K562 (cell line): ENCODE results near the gene UBE2L6. TPM values are rescaled to one million over a fixed set of nuclear protein-coding genes. Genes with fewer than 3 reads are reported as not detected.

Experiments used
- ATAC-seq: fragments of 200-7000 bp; cut with Tn5 transposase; 3 replicates; pipeline ENCODE4 v1.9.1; 2020; ENCODE audit warnings: moderate library complexity
- BruUV-seq: library from RNA; stranded (reverse); fragments of 400-500 nt; replicated peaks from 2 replicates; lab custom pipeline; 2021; lab: Mats Ljungman, UMichigan
- CTCF ChIA-PET: fragments of 300-600 bp; formaldehyde crosslinking; extraction: SDS; loops from one replicate; lab custom pipeline; 2021; ENCODE audit warnings: low intra/inter-chr PET ratio; lab: Yijun Ruan, JAX
- POLR2A ChIA-PET: fragments of 300-600, 350-650 bp; sonication (Branson Sonifier 250); formaldehyde crosslinking; extraction: SDS; loops from one replicate; lab custom pipeline; 2021; ENCODE audit warnings: antibody characterized with exemption, inconsistent platforms; lab: Yijun Ruan, JAX
- DNase-seq, 4 experiments: peaks; one replicate each; pipeline versions ENCODE4 v3.0.0 to v3.0.0-alpha.2; 2011 to 2018; ENCODE audit warnings: low spot score in 3 of 4, mixed read lengths in 3 of 4; ENCODE audit errors: extremely low read depth in 1 of 4
- FAIRE-seq: peaks from 2 replicates; lab custom pipeline; 2011; peaks lifted over from hg19 to GRCh38; lab: Jason Lieb, UNC
- H2AFZ ChIP-seq: 2 replicates; pipeline ENCODE4 v1.6.0; 2011; ENCODE audit warnings: low read depth, low read length, control low read depth, inconsistent platforms
- H3K27ac ChIP-seq: fragments of 200-600 bp; 3 replicates; pipeline ENCODE4 v1.8.0; 2011; ENCODE audit warnings: low read depth, mild to moderate bottlenecking, control low read depth, inconsistent platforms, low read length, moderate library complexity, mixed read lengths; ENCODE audit errors: extremely low read depth
- H3K27me3 ChIP-seq, 2 experiments: fragments of 300-600 bp in 1 of 2; 2 replicates in 1 of 2; 3 replicates in 1 of 2; pipeline versions ENCODE4 v1.6.0 to v1.8.0; 2011; ENCODE audit warnings: inconsistent platforms in 2 of 2, low read length in 2 of 2, mild to moderate bottlenecking in 1 of 2, mixed read lengths in 1 of 2, moderate library complexity in 1 of 2; ENCODE audit not compliant: control insufficient read depth in 2 of 2, insufficient read depth in 2 of 2
- H3K36me3 ChIP-seq: fragments of 300-600 bp; 3 replicates; pipeline ENCODE4 v1.8.0; 2011; ENCODE audit warnings: mild to moderate bottlenecking, low read length, inconsistent platforms; ENCODE audit not compliant: control insufficient read depth, insufficient read depth
- H3K4me1 ChIP-seq, 2 experiments: fragments of 200-600 bp in 1 of 2; replicated peaks in 1 of 2; 2 replicates in 1 of 2; 3 replicates in 1 of 2; pipeline versions ENCODE4 v1.5.1 to v1.8.0; 2011; ENCODE audit warnings: inconsistent platforms in 2 of 2, low read length in 2 of 2, mild to moderate bottlenecking in 1 of 2, mixed read lengths in 1 of 2, moderate library complexity in 1 of 2; ENCODE audit not compliant: control insufficient read depth in 2 of 2, insufficient read depth in 2 of 2
- H3K4me2 ChIP-seq: 2 replicates; pipeline ENCODE4 v1.6.1; 2011; ENCODE audit warnings: low read length, control low read depth, inconsistent platforms, mixed read lengths; ENCODE audit not compliant: insufficient read depth
- H3K4me3 ChIP-seq: fragments of 200-600 bp; sonication (generic), shearing (Covaris generic); 2 replicates; pipeline ENCODE4 v1.5.1; 2016; ENCODE audit warnings: control low read depth, inconsistent platforms
- H3K79me2 ChIP-seq: fragments of 200-600 bp; 3 replicates; pipeline ENCODE4 v1.8.0; 2011; ENCODE audit warnings: low read length, inconsistent platforms; ENCODE audit not compliant: control insufficient read depth, insufficient read depth
- H3K9ac ChIP-seq, 2 experiments: 2 replicates each; pipeline versions ENCODE4 v1.6.0 to v1.6.1; 2011; ENCODE audit warnings: low read depth in 2 of 2, low read length in 2 of 2, control low read depth in 1 of 2, inconsistent platforms in 1 of 2, mild to moderate bottlenecking in 1 of 2, mixed read lengths in 1 of 2; ENCODE audit not compliant: insufficient read depth in 1 of 2
- H3K9me1 ChIP-seq: one replicate; pipeline ENCODE4 v1.6.0; 2011; ENCODE audit warnings: inconsistent platforms, mild to moderate bottlenecking, low read length, moderate library complexity; ENCODE audit not compliant: control insufficient read depth, insufficient read depth
- H3K9me3 ChIP-seq: replicated peaks from 2 replicates; pipeline ENCODE4 v1.5.1; 2011; ENCODE audit warnings: low read depth, low read length, inconsistent platforms; ENCODE audit not compliant: control insufficient read depth, insufficient read depth
- H4K20me1 ChIP-seq: replicated peaks from 2 replicates; pipeline ENCODE4 v1.6.1; 2011; ENCODE audit warnings: low read length, inconsistent platforms, mixed read lengths; ENCODE audit not compliant: control insufficient read depth, insufficient read depth
- CBX3 ChIP-seq, 2 experiments: IDR thresholded peaks; 1 replicate in 1 of 2; 2 replicates in 1 of 2; pipeline ENCODE4 v1.6.1; 2012; ENCODE audit warnings: inconsistent platforms in 2 of 2, low read length in 2 of 2, borderline replicate concordance in 1 of 2, control low read depth in 1 of 2
- MECOM ChIP-seq: fragments of 250-450 bp; sonication (Bioruptor Pico); IDR thresholded peaks from 2 replicates; pipeline ENCODE4 v1.8.0; 2022; ENCODE audit warnings: inconsistent platforms
- PCBP2 ChIP-seq: fragments of 200-400 bp; formaldehyde crosslinking; IDR thresholded peaks from 2 replicates; pipeline ENCODE4 v1.6.1; 2018; ENCODE audit warnings: low read length, low read depth, mild to moderate bottlenecking, moderate library complexity; ENCODE audit not compliant: poor library complexity, severe bottlenecking
- SIN3B ChIP-seq: fragments of 450-650 bp; IDR thresholded peaks from 2 replicates; pipeline ENCODE4 v1.6.1; 2017; ENCODE audit warnings: low read depth, mild to moderate bottlenecking, moderate library complexity
- WGBS: fragments of 100-300 bp; shearing (Covaris generic); methylation state at CpG from one replicate; pipeline ENCODE4 v1.1.6; 2016; ENCODE audit warnings: low coverage, mixed read lengths; ENCODE audit not compliant: insufficient coverage; ENCODE audit errors: missing lambda C conversion rate; 5-methylcytosine and 5-hydroxymethylcytosine counted together
- in situ Hi-C: fragments of 300-500 bp; cut with MboI; formaldehyde crosslinking; loops from 4 replicates; pipeline ENCODE4 v1.15.0; 2018; ENCODE audit warnings: inconsistent platforms, mixed read lengths
- intact Hi-C: fragments of 100-400 bp; cut with micrococcal nuclease; formaldehyde crosslinking; loops from 2 replicates; pipeline ENCODE4 v1.14.2; 2022
- polyA plus RNA-seq, 8 experiments: library from polyadenylated mRNA; depleted of rRNA in 4 of 8; stranded (reverse) in 5 of 8; unstranded in 3 of 8; fragments of >200 nt; fragmentation: Nextera tagmentation in 2 of 8; fragmentation: Illumina TruSeq in 1 of 8; extraction: Ambion mirVana in 2 of 8; extraction: Trizol in 1 of 8; gene quantifications; 2 replicates each; pipeline versions ENCODE4 v1.2.1 to v1.2.3, GENCODE V29; 2011 to 2014; ENCODE audit warnings: inconsistent platforms in 1 of 8, missing spikeins in 1 of 8
- total RNA-seq, 7 experiments: library from RNA; depleted of rRNA in 6 of 7; stranded (reverse); fragments of >200 nt in 6 of 7; fragmentation: Illumina TruSeq in 2 of 7; extraction: Trizol in 2 of 7; gene quantifications; 2 replicates each; pipeline versions ENCODE4 v1.2.1 to v1.2.3, GENCODE V29; 2011 to 2021; ENCODE audit warnings: low replicate concordance in 1 of 7
- TF ChIP-seq, protein P1 (sequence below): fragments of 200-800 bp; sonication (Bioruptor generic); IDR thresholded peaks from 2 replicates; pipeline ENCODE4 v1.6.1; 2017; ENCODE audit warnings: missing genetic modification characterization, missing compliant biosample characterization
- TF ChIP-seq, protein P2 (sequence below): conservative IDR thresholded peaks from 2 replicates; pipeline ENCODE4 v1.6.1; 2011; ENCODE audit warnings: low read depth, mild to moderate bottlenecking, low read length; ENCODE audit not compliant: control insufficient read depth

Gene UBE2L6
- total and polyA plus RNA-seq, 9 of the 15 experiments (the other 6 are each of a cell fraction or from before 2014, with no cell fraction given), result 5.9 to 24.9 (median 9.7) TPM

DNA sequence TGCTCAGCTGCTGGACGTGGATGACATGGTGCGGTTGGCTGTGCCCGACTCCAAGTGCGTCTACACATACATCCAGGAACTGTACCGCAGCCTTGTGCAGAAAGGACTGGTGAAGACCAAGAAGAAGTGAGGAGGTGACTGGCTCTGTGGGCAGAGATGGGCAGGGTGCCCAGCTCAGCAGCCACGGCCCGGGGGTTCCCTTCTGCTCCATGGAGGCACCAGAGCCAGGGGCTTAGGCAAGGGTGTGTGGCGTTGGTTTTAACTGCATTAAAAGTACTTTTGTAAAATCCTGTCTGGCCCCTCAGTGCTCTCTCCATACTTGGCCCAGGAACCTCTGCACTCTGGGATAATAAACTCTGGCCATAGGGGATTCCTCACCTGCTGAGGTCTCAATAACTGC is 17.5 kb downstream of the UBE2L6 start:
- H3K4me3 ChIP-seq, result no peak overlapping the region
- no TSS peak for BruUV-seq
- ATAC-seq (no peak), FAIRE-seq (no peak), DNase-seq (no peak)
- peaks cover 10 to 14% of the 10 kb centered on the region in 2 experiments; a peak in 4 of 5 replicates for H3K4me1 ChIP-seq
- ChIA-PET POLR2A (no interaction called here), CTCF (no interaction called here)
- H2AFZ ChIP-seq, result no peak overlapping the region
- no peaks in the 10 kb centered on the region for H3K36me3 ChIP-seq
- no peak overlapping the region for H3K4me2 ChIP-seq
- H3K9me1 ChIP-seq, result no peaks in the 10 kb centered on the region
- no peaks in the 10 kb centered on the region for H3K9me3 ChIP-seq
- H3K27ac ChIP-seq, result no peak overlapping the region
- no peak overlapping the region for H3K9ac ChIP-seq
- intact Hi-C loops, result no loop called here
- in situ Hi-C loops, result no loop called here
- H3K79me2 ChIP-seq, result no peaks in the 10 kb centered on the region
- no peaks in the 10 kb centered on the region for H3K27me3 ChIP-seq
- no peaks in the 10 kb centered on the region for H4K20me1 ChIP-seq
- no peak for TF ChIP-seq PCBP2
- TF ChIP-seq CBX3 (IDR thresholded peaks at IDR 0.05; ENCODE audit: borderline replicate concordance in 1 of 2, low read length in 2 of 2), result no peak
- TF ChIP-seq SIN3B, result no peak
- TF ChIP-seq, protein P1, sequence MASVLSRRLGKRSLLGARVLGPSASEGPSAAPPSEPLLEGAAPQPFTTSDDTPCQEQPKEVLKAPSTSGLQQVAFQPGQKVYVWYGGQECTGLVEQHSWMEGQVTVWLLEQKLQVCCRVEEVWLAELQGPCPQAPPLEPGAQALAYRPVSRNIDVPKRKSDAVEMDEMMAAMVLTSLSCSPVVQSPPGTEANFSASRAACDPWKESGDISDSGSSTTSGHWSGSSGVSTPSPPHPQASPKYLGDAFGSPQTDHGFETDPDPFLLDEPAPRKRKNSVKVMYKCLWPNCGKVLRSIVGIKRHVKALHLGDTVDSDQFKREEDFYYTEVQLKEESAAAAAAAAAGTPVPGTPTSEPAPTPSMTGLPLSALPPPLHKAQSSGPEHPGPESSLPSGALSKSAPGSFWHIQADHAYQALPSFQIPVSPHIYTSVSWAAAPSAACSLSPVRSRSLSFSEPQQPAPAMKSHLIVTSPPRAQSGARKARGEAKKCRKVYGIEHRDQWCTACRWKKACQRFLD (CRISPR knock-in tag), result no peak
- TF ChIP-seq, protein P2, sequence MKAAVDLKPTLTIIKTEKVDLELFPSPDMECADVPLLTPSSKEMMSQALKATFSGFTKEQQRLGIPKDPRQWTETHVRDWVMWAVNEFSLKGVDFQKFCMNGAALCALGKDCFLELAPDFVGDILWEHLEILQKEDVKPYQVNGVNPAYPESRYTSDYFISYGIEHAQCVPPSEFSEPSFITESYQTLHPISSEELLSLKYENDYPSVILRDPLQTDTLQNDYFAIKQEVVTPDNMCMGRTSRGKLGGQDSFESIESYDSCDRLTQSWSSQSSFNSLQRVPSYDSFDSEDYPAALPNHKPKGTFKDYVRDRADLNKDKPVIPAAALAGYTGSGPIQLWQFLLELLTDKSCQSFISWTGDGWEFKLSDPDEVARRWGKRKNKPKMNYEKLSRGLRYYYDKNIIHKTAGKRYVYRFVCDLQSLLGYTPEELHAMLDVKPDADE, result no peak
- TF ChIP-seq MECOM (CRISPR knock-in tag), result no peak
- 56% methylated on average over 8 of the region's 8 CpGs for WGBS
